Activated CD8-positive, alpha-beta memory T cell treated with anti-CD3 and anti-CD28 coated beads, Interleukin-2, amount 50 U/mL, for 1 hour (primary cell): ENCODE results near the gene ACVR1B.

Experiments
- DNase-seq: peaks from one replicate; pipeline ENCODE4 v3.0.0-alpha.2; 2020; ENCODE audit errors: extremely low read depth

The ACVR1B gene

DNA sequence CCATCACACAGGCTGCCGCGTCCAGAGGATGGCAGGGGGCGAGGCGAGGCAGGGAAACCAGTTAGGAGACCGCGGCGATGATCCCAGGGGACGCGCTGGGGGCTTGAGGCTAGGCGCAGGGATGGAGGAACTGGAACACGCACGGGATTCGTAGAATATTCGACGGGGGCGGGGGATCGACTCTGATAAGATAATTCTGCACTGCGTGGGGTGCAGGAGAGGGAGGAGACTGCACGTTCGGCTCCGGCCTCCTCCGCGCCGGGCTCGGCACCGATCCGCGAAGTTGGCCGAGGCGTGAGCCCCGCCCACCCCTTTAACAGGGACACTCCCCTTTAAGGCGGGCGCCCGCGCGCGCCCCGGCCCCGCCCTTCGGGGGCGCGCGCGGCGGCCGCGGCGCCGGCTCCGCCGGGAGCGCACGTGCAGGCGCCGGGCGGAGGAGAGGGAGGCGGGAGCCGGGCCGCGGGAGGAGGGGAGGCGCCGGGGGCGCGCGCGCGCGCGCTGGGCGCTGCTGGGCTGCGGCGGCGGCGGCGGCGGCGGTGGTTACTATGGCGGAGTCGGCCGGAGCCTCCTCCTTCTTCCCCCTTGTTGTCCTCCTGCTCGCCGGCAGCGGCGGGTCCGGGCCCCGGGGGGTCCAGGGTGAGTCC lies at the start of gene ACVR1B:
ACVR1B (plus strand) TSS at position 501 of the 644 bp plus-strand sequence; CDS start at position 546, 45 bp downstream.
- peak; percentile 75 for DNase-seq

- no peak for DNase-seq
These were observed 49.6 kb upstream of the ACVR1B start for GRCh38 chr12:51901881-51902280.

GRCh38 chr12:51904951-51905470 lies 46.5 kb upstream of the ACVR1B start:
- DNase-seq: no peak

DNA sequence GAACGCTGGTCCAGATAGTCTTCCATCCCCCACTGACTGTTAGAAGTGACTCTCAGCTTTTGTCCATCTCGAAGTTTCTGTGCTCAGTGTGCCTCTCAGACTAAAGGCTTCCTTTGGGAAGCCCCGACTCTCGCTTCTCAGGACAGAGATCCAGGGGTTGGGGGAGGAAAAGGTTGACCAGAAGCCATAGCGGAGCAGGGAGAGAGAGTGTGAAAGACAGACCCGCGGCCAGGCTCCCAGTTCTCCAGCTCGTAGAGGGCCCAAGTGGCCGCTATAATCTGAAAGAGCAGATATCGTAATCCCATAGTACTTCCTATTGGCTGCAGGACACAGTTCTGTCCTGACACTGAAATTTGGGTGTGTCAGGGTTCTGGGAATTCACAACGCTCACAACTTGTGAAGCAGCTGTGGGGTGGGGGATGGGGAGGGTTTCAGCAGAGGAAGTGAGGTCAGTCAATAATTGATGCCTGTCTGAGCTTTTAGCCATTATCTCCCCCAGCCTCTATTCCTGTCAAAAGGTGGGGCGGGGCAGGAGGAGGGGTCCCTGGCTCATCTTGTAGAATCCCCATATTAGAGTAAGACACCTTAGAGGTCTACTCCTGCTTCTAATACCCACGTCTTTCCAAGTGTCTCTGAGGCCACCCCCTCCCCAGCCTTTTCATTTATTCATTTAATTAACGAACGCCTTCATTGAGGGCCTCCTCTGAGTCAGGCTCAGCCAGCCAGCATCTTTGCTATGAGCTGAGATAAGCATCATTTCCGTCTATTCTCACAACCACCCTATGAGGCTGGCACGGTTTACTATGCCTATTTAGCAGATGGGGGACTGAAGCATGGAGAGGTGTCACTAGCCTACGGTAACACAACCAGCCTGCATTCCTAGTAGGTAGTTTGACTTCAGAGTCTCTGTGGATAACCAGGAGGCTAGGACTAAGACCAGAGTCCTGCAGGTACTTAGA lies 45.7 kb upstream of the ACVR1B start:
- DNase-seq: no peak

DNA sequence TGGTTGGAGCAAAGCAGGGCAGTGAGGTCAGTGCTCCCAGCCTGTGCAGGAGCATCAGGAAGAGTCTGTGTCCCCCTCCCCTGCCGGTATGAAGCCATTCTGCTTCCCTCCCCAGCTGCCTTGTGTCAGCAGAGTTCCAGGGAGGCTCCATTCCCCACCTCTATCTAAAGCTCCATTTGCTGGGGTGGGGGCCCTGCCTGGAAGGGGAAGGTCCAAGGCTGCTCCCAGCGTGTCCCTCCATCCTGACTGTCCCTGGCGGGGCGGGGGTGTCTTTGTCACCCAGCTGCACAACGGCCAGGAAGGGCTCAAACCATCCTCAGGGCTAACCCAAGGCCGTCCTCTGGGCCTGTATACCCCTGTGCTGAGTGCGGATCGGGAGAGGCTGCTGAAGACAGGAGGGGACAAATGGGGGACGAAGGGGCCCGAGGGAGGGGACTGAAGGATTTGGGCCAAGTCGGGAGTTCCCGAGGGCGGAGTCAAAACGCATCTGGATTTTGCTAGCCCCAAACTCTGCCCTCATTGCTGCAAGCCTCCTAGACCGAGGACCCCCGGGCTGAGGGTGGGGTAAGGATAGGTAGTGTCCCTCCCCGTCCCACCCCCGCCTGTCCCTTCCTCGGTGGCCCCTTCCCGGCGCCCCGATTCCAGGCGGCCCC lies 44.9 kb upstream of the ACVR1B start:
- DNase-seq: no peak

DNA sequence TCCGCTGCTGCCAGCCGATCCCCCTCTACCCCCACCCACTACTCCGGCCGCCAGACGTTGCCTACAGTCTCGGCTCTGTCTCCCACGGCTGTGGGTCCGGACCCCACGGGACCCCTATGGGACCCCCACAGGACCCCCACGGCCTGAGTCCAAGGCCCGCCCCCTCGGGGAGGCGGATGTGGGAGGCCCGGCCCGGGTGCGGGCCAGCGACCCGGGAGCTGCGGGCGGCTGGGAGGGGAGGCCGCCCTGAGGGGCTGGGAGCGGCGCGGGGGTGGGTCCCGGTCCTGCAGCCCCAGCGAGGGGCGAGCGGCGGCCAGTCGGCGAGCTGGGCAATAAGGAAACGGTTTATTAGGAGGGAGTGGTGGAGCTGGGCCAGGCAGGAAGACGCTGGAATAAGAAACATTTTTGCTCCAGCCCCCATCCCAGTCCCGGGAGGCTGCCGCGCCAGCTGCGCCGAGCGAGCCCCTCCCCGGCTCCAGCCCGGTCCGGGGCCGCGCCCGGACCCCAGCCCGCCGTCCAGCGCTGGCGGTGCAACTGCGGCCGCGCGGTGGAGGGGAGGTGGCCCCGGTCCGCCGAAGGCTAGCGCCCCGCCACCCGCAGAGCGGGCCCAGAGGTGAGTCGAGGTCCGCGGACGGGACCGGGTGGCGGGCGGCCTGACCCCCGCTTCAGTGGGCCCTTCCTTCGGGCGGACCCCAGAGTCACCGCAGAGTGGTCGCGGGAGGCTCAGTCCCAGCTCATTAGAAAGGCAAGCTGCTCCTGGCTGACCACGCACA lies 44.2 kb upstream of the ACVR1B start, which contains the start of gene ACVRL1:
ACVRL1 (plus strand) TSS at position 422 of the 773 bp plus-strand sequence. CDS start 4,971 bp downstream, outside the sequence.
- no peak for DNase-seq

DNA sequence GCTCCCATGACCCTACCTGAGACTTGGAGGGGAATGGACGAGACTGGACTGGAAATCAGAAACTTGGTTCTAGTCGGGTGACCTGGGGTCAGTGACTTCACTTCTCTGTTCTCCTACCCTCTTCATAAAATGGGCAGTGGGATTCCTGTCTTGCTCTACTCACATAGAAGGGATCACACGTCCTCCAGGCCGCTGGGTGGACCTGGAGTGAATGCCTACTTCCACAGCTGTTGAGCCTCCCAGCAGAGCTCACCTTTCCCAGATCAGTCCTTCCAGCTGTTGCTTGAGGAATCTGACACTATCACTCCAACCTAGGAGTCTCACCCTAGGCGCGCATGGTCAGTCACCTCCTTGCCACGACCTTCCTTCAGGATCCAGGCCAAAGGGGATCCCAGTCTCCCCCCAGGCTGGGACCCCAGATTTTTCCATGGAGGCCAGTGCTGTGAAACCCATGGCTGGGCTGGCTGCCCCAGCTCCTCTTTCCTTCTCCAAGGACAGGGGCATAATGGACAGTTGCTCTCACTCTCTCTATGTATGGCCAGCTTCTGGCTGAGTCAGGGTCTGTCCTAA lies 43.6 kb upstream of the ACVR1B start:
- DNase-seq: no peak

DNA sequence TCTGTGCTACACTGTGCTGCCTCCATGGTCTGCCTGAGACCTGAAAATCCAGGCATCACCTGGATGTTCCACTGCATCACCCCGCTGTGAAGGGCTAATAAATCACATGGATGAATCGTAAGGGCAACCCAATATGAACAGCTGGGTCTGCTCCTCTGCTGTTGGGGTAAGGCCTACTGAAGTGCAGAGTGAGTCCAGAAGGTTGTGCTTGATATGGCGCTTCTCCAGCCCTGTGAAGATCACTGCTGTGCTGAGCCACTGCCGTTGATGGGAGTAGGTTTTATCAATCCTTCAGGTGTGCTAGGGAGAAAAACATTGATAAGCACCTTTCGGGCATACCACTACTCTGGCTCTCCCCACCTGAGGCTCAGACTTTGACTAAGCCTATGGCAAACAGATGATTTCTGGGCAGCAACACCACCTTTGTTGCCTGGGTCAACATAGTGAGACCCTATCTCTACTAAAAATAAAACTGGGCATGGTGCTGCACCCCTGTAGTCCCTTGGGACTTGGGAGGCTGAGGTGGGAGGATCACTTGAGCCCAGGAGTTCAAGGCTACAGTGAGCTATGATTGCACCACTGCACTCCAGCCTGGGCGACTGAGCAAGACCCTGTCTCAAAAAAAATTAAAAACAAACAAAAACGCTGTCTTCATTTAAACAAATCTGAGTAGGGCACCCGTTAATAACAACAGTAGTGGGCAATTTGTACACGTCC lies 42.5 kb upstream of the ACVR1B start:
- DNase-seq: no peak

- no peak for DNase-seq
These were observed 41.3 kb upstream of the ACVR1B start for GRCh38 chr12:51910168-51910567.

GRCh38 chr12:51910691-51911090 lies 40.8 kb upstream of the ACVR1B start:
- DNase-seq: no peak

- no peak for DNase-seq
These were observed 40.2 kb upstream of the ACVR1B start for GRCh38 chr12:51911307-51911706.

DNA sequence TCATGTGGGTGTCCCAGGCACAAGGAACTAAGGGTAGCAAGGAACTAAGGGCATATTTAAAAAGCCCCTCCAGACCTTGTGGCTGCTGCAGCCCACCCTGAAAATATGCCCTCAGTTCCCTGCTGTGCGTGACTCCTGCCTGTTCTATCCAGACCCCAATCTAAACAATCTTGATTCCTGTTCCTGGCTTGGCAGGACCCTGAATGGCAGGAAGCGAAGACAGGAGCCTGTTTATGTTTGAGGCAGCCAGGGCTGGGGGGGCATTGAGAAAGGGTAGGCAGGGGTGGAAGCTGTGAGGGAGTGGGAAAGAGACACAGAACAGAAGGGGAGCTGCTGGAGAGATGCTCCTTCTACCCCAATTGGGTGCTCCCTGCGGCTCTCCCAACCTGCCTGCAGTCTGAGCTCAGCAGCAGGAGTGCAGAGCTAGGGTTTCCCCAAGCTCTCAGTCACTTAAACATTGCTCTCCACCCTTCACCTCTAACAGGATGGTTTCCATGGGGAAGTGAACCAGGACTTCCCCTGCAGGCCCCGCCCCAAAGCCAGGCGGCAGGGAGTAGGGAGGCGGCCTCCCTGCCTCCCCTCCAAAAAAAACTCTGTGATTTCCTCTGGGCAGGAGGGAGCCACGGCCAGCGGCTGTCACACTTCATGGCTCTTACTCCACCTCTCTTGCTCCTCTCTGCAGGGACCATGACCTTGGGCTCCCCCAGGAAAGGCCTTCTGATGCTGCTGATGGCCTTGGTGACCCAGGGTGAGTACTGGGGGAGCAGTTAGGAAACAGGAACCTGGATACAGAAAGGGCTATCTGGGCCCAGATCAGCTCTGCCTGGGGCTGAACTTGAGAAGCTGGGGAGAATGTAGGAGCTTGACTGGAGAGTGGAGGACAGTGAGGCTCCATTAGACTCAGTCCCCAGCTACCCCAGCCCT lies 39.4 kb upstream of the ACVR1B start:
- no peak for DNase-seq

GRCh38 chr12:51913071-51914033 lies 38.1 kb upstream of the ACVR1B start:
- DNase-seq: no peak

GRCh38 chr12:51914034-51914923 lies 37.2 kb upstream of the ACVR1B start:
- DNase-seq: no peak

DNA sequence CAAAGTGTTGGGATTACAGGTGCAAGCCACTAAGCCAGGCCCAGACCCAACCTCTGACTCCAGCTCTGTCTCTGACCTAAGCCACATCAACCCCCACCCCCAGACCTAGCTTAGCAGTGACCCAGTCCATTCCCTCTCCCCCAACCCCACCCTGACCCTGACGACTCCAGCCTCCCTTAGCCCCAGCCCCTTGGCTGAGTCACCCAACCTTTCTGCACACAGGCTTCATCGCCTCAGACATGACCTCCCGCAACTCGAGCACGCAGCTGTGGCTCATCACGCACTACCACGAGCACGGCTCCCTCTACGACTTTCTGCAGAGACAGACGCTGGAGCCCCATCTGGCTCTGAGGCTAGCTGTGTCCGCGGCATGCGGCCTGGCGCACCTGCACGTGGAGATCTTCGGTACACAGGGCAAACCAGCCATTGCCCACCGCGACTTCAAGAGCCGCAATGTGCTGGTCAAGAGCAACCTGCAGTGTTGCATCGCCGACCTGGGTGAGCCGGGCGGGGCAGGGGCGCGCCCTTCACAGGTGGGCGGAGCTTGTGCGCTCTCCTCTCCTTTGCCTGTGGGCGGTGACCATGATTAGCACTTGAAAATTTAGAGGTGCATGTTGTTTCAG lies 36.4 kb upstream of the ACVR1B start:
- no peak for DNase-seq

DNA sequence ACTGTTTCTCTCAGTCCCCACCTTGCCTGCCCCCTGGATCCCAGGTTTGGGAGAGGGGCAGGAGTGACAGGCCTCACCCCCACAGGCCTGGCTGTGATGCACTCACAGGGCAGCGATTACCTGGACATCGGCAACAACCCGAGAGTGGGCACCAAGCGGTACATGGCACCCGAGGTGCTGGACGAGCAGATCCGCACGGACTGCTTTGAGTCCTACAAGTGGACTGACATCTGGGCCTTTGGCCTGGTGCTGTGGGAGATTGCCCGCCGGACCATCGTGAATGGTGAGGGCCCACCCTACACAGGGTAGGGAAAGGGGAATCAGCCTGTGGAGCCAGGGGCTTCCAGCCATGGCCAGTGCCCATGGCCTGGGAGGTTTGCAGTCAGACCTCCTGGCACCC lies 35.5 kb upstream of the ACVR1B start:
- no peak for DNase-seq
